Right cardiac atrium (tissue), 5 donors: Measurements from ENCODE around the gene KCNB1. TPM values are rescaled to one million over a fixed set of nuclear protein-coding genes. Genes with fewer than 3 reads are reported as not detected.

Source experiments
- ATAC-seq, 2 donors: fragments of 200-7000 bp; cut with Tn5 transposase; one replicate each; pipeline versions ENCODE4 v1.8.0 to v1.9.1; 2020; ENCODE audit warnings: moderate library complexity in 2 of 2, mild to moderate bottlenecking in 1 of 2
- DNase-seq, 3 donors: peaks; one replicate each; pipeline ENCODE4 v3.0.0-alpha.2; 2020
- H3K27ac ChIP-seq: one replicate; pipeline ENCODE4 v1.5.1; 2013; ENCODE audit warnings: mild to moderate bottlenecking, low read length, control low read depth, moderate library complexity
- H3K27me3 ChIP-seq: one replicate; pipeline ENCODE4 v1.6.1; 2013; ENCODE audit not compliant: control insufficient read depth, insufficient read depth
- H3K4me1 ChIP-seq: one replicate; pipeline ENCODE4 v1.6.1; 2013; ENCODE audit warnings: low read length; ENCODE audit not compliant: control insufficient read depth, insufficient read depth
- H3K4me3 ChIP-seq: one replicate; pipeline ENCODE4 v1.5.1; 2013; ENCODE audit warnings: low read length, control low read depth
- H3K9me3 ChIP-seq: one replicate; pipeline ENCODE4 v1.6.1; 2013; ENCODE audit warnings: low read length; ENCODE audit not compliant: control insufficient read depth
- WGBS: extraction: QIAGEN DNeasy Blood & Tissue Kit; methylation state at CpG from one replicate; pipeline ENCODE4 v1.1.7; 2013; 5-methylcytosine and 5-hydroxymethylcytosine counted together
- intact Hi-C, 4 donors: fragments of 100-400 bp; cut with DNase I; formaldehyde crosslinking; loops; one replicate each; pipeline versions ENCODE4 v1.11.0 to v1.14.0; 2022 to 2023
- polyA plus RNA-seq: library from polyadenylated mRNA; stranded (reverse); fragments of 200-250 nt; gene quantifications from one replicate; pipeline ENCODE4 v1.2.3, GENCODE V29; 2013
- total RNA-seq, 4 donors: library from RNA; stranded (reverse); fragmentation: NEBNext Ultra II Directional; extraction: Animal tissue kit (Norgen Biotek cat#: 25700); gene quantifications; one replicate each; pipeline ENCODE4 v1.2.1, GENCODE V29; 2021
- donor health status: healthy with polysubstance abuse.
- donor health status: DM: no; HTN: yes; CAD: no.
- donor health status: DM: no; HTN: no; CAD: no.
- donor health status: DM: no; HTN: yes; CAD: no; lungs with severe emphysema.
- donor health status: DM: yes; HTN: yes; CAD: no.

KCNB1 gene
- total and polyA plus RNA-seq, 5 donors, result 0.35 to 1.6 (median 0.66) TPM

DNA sequence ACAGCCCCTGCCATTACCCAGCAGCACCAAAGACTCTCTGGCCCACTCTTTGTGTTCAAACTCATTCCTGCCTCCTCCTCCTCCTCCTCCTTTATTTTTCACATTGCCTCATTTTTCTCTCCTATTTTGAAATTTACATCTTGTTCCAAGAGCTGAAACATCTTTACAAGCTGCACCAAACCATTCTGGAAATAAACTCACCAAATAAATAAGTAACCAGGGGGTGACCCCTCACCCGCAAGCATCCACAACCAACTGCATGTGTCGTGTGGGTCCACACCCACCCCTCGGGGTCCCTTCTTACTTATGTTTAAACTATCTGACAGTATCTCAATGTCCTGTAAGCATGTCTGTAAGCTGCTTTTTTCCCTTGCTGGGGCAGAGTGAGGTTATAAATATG lies 1.4 kb downstream of the KCNB1 start:
- Histone ChIP-seq H3K27ac (no peak overlapping the region), H3K4me1 (no peaks in the 10 kb centered on the region), H3K27me3 (no peaks in the 10 kb centered on the region), H3K9me3 (no peaks in the 10 kb centered on the region), H3K4me3 (no peak overlapping the region)
- DNase-seq, result no peak
- 92% methylated on average over 3 of the region's 3 CpGs for WGBS
- no peak for ATAC-seq
- intact Hi-C loops, result loop anchor here in 2 of 4 donors (5.0 to 10.0 kb wide), 3 partner anchors 89 to 144 kb away; no protein-coding TSS in a partner anchor

DNA sequence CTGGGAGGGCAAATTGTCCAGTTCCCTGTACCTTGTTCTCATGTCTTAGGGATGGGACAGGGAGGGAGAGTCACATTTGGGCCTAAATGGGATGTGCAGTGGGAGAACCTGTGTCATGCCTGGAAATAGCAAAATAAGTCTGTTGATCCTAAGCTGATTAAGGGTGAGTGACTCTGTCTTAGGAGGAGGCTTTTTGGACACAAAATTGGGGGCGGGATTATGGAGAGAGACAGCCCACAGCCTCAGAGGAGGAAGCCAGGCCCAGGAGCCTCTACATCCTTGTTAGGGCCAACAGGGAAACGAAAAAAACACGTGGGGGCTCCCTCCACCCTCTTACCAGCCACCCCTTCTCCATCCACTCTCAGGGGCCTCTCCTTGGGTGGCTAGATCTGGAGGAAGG lies 2.2 kb downstream of the KCNB1 start:
- Histone ChIP-seq H3K9me3 (no peaks in the 10 kb centered on the region), H3K27ac (no peak overlapping the region), H3K4me3 (no peak overlapping the region), H3K27me3 (no peaks in the 10 kb centered on the region), H3K4me1 (no peaks in the 10 kb centered on the region)
- 52% methylated on average over 3 of the region's 3 CpGs for WGBS
- intact Hi-C loops, result loop anchor here in 2 of 4 donors (5.0 to 10.0 kb wide), 3 partner anchors 88 to 143 kb away; no protein-coding TSS in a partner anchor
- ATAC-seq, result no peak
- DNase-seq, result no peak

DNA sequence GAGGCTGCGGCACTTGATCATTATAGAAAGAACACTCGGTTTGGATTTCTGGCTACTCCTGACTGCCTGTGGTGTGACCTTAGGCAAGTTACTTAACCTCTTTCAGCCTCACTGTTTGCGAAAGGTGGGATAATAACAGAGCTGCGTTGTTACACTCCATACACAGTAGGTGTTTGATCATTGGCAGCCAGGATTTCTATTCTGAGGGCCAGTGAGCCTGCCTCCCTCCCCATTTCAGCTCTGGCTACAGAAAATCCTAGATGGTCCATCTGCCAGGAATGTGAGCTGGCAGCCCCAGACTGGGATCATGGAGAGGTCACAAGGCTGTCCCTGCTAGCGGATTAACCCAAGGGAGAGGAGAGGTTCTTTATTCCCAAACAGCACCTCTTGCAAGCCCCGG lies 2.7 kb downstream of the KCNB1 start:
- Histone ChIP-seq H3K4me1 (no peaks in the 10 kb centered on the region), H3K9me3 (no peaks in the 10 kb centered on the region), H3K27ac (no peak overlapping the region), H3K4me3 (no peak overlapping the region), H3K27me3 (no peaks in the 10 kb centered on the region)
- intact Hi-C loops, result loop anchor here in 2 of 4 donors (5.0 to 10.0 kb wide), 3 partner anchors 87 to 142 kb away; no protein-coding TSS in a partner anchor
- no peak for DNase-seq
- ATAC-seq, result no peak
- WGBS, result 67% methylated on average over 6 of the region's 6 CpGs

DNA sequence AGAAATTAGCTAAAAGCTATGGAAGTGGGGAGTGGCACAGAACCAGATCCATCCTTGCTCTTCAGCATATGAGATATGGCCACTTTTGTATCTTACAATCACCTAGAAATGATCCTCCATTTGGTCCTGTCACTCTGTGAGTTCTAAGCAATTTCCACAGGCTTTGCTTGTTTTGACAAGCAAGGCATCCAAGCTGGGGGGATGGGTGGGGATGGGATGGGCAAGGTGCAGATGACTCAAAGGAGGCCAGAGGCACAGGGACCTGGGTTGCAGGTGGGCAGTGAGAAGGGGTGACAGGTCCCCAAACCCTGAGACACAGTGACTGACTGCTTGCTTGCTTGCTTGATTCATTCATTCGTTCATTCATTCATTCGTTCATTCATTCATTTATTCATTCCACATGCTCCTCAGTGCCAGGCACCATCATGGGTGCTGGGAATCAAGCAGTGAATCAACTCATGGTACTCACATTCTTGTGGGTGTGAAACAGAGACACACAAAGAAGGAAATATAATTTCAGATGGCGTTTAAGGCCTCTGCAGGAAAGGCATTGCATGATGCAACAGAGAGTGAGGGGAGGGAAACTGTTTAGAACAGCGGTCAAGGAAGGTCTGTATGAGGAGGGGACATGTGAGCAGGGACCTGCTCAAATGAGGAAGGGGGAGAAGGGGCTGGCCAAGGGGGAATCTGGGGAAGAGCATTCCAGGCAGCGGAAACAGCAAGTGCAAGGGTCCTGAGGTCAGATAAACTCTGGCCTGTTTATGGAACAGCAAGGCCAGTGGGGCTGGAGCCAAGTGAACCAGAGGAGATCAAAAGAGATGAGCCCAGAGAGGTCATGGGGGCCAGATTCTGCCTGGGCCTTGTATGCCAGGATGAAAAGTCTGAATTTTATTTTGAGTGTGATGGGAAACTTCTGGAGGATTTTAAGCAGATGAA lies 3.4 kb downstream of the KCNB1 start:
- ATAC-seq, result no peak
- 81% methylated on average over 5 of the region's 5 CpGs for WGBS
- no peak for DNase-seq
- no peaks in the 10 kb centered on the region for H3K4me1 ChIP-seq
- intact Hi-C loops, result no loop called here
- H3K27ac ChIP-seq, result no peak overlapping the region
- no peaks in the 10 kb centered on the region for H3K9me3 ChIP-seq
- H3K27me3 ChIP-seq, result no peaks in the 10 kb centered on the region
- no peak overlapping the region for H3K4me3 ChIP-seq

DNA sequence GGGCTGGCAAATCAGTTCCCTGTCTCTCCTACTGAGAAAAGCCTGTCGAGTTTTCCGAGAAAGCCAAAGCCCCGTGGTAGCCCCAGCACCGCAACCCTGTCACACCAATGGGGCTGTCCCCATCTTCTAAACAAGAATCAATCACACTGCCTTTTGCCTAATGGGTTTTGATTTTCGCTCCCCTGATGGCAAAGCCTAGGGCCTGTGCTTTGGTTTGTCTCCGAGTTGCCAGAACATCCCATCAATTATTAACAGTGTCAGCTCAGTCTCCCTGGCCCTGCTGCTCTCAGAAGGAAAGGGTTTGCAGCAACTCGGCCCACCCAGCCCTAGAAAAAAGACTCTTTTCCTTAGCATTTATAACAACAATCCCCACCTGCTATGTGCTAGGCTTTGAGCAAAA lies 4.2 kb downstream of the KCNB1 start:
- Histone ChIP-seq H3K9me3 (no peaks in the 10 kb centered on the region), H3K4me3 (no peak overlapping the region), H3K4me1 (no peaks in the 10 kb centered on the region), H3K27ac (no peak overlapping the region), H3K27me3 (no peaks in the 10 kb centered on the region)
- DNase-seq (no peak), ATAC-seq (no peak)
- intact Hi-C loops, result no loop called here
- WGBS, result 50% methylated on average over 7 of the region's 7 CpGs

DNA sequence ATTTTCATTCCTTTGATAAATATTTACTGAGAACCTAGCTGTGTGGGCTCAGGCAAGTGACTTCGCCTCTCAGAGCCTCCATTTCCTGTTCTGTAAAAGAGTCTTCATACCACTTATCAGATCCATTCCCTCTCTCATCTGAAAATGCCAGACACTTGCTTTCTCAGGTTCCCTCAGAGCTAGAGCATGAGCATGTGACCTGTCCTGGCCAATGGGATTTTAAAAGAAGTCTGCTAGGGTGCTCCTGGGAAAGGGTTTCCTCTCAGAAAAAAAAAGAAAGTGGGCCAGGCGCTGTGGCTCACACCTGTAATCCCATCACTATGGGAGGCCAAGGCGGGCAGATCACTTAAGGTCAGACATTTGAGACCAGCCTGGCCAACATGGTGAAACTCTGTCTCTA lies 5.3 kb downstream of the KCNB1 start:
- no peaks in the 10 kb centered on the region for H3K9me3 ChIP-seq
- H3K27me3 ChIP-seq, result no peaks in the 10 kb centered on the region
- H3K27ac ChIP-seq, result no peak overlapping the region
- ATAC-seq (no peak), DNase-seq (no peak)
- H3K4me1 ChIP-seq, result no peaks in the 10 kb centered on the region
- 79% methylated on average over 3 of the region's 3 CpGs for WGBS
- intact Hi-C loops, result no loop called here
- H3K4me3 ChIP-seq, result no peak overlapping the region

DNA sequence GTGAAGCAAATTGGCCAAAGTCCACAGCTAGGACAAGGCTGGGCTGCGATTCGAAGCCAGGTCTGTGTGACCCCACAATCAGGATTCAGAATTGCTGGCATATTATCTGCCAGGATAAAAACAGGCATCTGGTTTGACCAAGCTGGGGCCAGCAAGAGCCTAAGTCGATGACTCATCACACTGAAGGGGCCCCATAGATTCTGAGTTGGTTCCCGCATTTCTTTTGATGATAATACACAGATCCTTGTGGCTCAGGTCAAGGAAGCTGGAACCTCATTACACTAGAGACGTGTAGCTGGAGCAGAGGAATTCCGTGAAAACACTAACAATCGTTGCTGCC lies 6.5 kb downstream of the KCNB1 start:
- no peaks in the 10 kb centered on the region for H3K4me1 ChIP-seq
- intact Hi-C loops, result no loop called here

DNA sequence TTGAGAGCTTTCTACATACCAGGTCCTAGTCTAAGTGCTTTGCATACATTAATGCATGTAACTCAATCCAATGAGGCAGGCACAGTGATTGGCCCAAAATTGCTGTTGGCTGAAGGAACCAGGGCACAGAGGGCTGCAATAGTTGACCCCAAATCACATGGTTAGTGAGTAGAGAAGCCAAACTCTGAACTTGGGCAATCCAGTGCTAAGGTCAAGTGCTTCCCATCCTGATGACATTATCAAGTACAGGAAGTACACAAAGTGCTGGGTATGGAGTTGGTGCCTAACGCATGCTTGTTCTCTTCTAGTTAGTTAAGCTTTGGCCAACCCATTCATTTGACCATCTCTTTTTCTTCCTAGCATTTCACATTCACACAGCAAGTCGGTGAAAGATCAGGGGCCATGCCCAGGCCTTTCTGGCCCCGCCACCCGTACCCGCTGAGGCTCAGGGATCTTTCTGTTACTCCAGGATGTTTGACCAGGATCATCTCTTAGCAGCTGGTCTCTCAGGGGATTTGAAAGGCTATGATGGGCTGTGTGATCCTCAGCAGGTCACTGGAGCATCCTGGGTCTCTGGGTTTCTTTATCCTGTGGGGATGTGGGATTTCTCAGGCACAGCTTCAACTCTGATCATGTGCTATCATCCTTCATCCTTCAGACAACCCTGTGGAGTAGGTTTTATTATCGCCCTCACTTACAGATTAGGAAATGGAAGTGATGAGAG lies 7.0 kb downstream of the KCNB1 start:
- DNase-seq (no peak), ATAC-seq (no peak)
- Histone ChIP-seq H3K4me3 (no peak overlapping the region), H3K27ac (no peak overlapping the region), H3K27me3 (no peaks in the 10 kb centered on the region), H3K9me3 (no peaks in the 10 kb centered on the region), H3K4me1 (no peaks in the 10 kb centered on the region)
- WGBS, result 85% methylated on average over 6 of the region's 6 CpGs
- intact Hi-C loops, result no loop called here

More for the DNA sequence above, 6.5 kb downstream of the KCNB1 start:
- Histone ChIP-seq H3K4me3 (no peak overlapping the region), H3K9me3 (no peaks in the 10 kb centered on the region), H3K27ac (no peak overlapping the region), H3K27me3 (no peaks in the 10 kb centered on the region)
- no peak for DNase-seq
- WGBS, result 56% methylated on average over 7 of the region's 7 CpGs
- no peak for ATAC-seq

DNA sequence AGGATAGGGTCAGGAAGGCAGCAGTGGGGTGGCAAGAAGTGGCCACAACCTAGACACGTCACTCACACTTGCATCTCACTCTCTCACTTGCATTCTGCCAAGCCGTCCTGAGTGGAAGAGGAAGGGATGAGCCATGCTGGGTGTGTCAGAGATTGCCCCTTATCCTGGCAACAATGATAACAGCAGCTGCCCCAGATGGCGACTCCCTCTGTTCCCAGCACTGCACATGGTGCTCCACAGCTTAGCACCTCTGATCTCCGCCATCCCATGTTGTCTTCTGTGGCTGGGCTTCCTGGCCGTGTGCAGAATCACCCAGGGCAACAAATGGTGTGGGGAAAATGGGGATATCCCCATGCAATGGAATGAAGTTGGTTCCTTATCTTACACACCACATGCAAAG lies 11.1 kb downstream of the KCNB1 start:
- Histone ChIP-seq H3K27me3 (no peaks in the 10 kb centered on the region), H3K9me3 (no peaks in the 10 kb centered on the region), H3K4me1 (no peaks in the 10 kb centered on the region), H3K27ac (no peak overlapping the region), H3K4me3 (no peak overlapping the region)
- no peak for DNase-seq
- WGBS, result 52% methylated on average over 5 of the region's 5 CpGs
- intact Hi-C loops, result no loop called here
- ATAC-seq, result no peak

DNA sequence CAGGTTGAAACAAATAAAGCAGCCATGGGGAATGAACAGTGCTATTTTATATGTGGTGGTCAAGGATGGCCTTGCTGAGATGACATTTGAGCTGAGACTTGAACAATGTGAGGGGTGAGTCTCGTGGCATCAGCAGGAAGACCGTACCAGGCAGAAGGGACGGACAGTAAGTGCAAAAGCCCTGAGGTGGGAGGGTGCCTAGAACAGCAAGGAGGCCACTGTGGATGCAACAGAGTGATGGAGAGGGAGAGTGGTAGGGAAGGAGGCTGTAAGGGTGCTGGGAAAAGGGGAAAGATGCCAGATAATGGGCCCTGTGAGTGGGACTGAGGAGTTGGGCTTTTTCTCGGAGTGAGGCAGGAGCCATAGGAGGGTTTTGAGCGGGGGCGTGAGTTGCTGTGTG lies 11.5 kb downstream of the KCNB1 start:
- Histone ChIP-seq H3K4me1 (no peaks in the 10 kb centered on the region), H3K27me3 (no peaks in the 10 kb centered on the region), H3K9me3 (no peaks in the 10 kb centered on the region), H3K27ac (no peak overlapping the region), H3K4me3 (no peak overlapping the region)
- WGBS, result 81% methylated on average over 6 of the region's 6 CpGs
- ATAC-seq (no peak), DNase-seq (no peak)
- intact Hi-C loops, result no loop called here

DNA sequence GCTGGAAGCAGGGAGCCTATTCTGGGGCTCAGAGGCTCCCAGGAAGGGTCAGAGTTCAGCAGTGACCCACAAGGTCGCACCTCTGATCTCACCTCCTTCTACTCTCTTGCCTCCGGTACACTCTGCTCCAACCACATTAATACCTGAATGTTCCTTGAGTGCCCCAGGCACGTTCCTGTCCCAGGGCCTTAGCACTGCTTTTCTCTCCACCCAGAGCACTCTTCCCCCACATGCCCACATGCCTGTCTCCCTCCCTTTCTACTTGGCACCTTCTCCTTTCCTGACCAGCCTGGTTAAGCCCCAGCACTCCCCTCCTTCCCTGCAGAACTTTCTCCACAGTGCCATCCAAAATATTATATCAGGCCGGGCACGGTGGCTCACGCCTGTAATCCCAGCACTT lies 13.4 kb downstream of the KCNB1 start:
- H3K9me3 ChIP-seq, result no peaks in the 10 kb centered on the region
- H3K4me3 ChIP-seq, result no peak overlapping the region
- no peaks in the 10 kb centered on the region for H3K27me3 ChIP-seq
- no peak overlapping the region for H3K27ac ChIP-seq
- no peak for ATAC-seq
- intact Hi-C loops, result no loop called here
- DNase-seq, result no peak
- 87% methylated on average over 6 of the region's 6 CpGs for WGBS
- no peaks in the 10 kb centered on the region for H3K4me1 ChIP-seq
